OCI-LY3 (cell line): ENCODE measurements around the gene HHAT.

Experiments
- CTCF ChIP-seq: fragments of 200-600, 300-600 bp; sonication (generic); IDR thresholded peaks from 2 replicates; pipeline ENCODE4 v1.5.1; 2014; ENCODE audit warnings: antibody characterized with exemption, low read length, low read depth
- EZH2phosphoT487 ChIP-seq: fragments of 200-600 bp; shearing (Covaris generic); IDR thresholded peaks from 2 replicates; pipeline ENCODE4 v1.6.1; 2018; ENCODE audit warnings: antibody characterized with exemption, mixed run types, low read depth

DNA sequence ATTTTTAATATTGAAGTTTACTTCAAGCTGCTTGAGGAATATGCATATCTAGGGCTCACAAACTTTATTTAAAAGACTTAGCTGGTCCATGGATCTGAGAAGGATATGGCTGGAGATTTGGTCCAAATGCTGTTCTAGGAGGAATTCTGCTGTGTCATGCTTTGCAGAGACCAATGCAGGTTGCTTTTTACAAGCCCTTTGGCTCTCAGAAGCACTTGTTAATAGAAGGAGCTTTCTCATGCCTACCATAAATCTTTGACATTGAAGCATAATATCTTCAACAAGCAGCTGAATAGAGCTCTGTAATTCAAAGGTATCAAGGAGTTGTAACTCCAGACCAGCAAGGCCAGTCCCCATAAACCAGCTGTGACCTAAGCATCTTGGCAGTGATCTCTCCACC is 299.1 kb downstream of the HHAT start:
- no peak for TF ChIP-seq CTCF
- TF ChIP-seq EZH2phosphoT487, result no peak
